ENCODE measurements around the gene WDPCP.

The WDPCP gene

GRCh38 chr2:63463142-63463541 is 125.1 kb downstream of the WDPCP start:
- H3K27me3 ChIP-seq, result no peaks in the 10 kb centered on the region
- no peak overlapping the region for H3K27ac ChIP-seq
- no peaks in the 10 kb centered on the region for H3K36me3 ChIP-seq
- H3K9me3 ChIP-seq, result peaks cover 5% of the 10 kb centered on the region
- no peak overlapping the region for H3K4me3 ChIP-seq (ENCODE audit: low read depth in 1 of 2, low read length in 1 of 2)
- no peaks in the 10 kb centered on the region for H3K4me1 ChIP-seq (ENCODE audit: control insufficient read depth in 1 of 2, insufficient read depth in 1 of 2, low read depth in 1 of 2, low read length in 1 of 2)
- no peak for TF ChIP-seq CTCF (IDR thresholded peaks at IDR 0.05)

GRCh38 chr2:63446658-63447057 is 141.6 kb downstream of the WDPCP start:
- no peak for TF ChIP-seq CTCF (IDR thresholded peaks at IDR 0.05)
- Histone ChIP-seq H3K9me3 (no peaks in the 10 kb centered on the region), H3K27ac (no peak overlapping the region), H3K4me1 (ENCODE audit: control insufficient read depth in 1 of 2, insufficient read depth in 1 of 2, low read depth in 1 of 2, low read length in 1 of 2) (no peaks in the 10 kb centered on the region), H3K36me3 (no peaks in the 10 kb centered on the region), H3K4me3 (ENCODE audit: low read depth in 1 of 2, low read length in 1 of 2) (no peak overlapping the region), H3K27me3 (no peaks in the 10 kb centered on the region)

- no peak for TF ChIP-seq CTCF (IDR thresholded peaks at IDR 0.05)
- no peaks in the 10 kb centered on the region for H3K27me3 ChIP-seq
- no peaks in the 10 kb centered on the region for H3K4me1 ChIP-seq (ENCODE audit: control insufficient read depth in 1 of 2, insufficient read depth in 1 of 2, low read depth in 1 of 2, low read length in 1 of 2)
- no peaks in the 10 kb centered on the region for H3K36me3 ChIP-seq
- no peak overlapping the region for H3K27ac ChIP-seq
- H3K4me3 ChIP-seq (ENCODE audit: low read depth in 1 of 2, low read length in 1 of 2), result no peak overlapping the region
- H3K9me3 ChIP-seq, result no peaks in the 10 kb centered on the region
Measured at GRCh38 chr2:63444565-63445288, 143.6 kb downstream of the WDPCP start.

GRCh38 chr2:63440612-63441011 is 147.7 kb downstream of the WDPCP start:
- Histone ChIP-seq H3K36me3 (no peaks in the 10 kb centered on the region), H3K27ac (no peak overlapping the region), H3K4me3 (ENCODE audit: low read depth in 1 of 2, low read length in 1 of 2) (no peak overlapping the region), H3K9me3 (no peaks in the 10 kb centered on the region), H3K4me1 (ENCODE audit: control insufficient read depth in 1 of 2, insufficient read depth in 1 of 2, low read depth in 1 of 2, low read length in 1 of 2) (peaks cover 1 to 2% of the 10 kb centered on the region in 2 experiments), H3K27me3 (no peaks in the 10 kb centered on the region)
- TF ChIP-seq CTCF (IDR thresholded peaks at IDR 0.05), result no peak

- TF ChIP-seq CTCF (IDR thresholded peaks at IDR 0.05), result no peak
- H3K4me3 ChIP-seq (ENCODE audit: low read depth in 1 of 2, low read length in 1 of 2), result no peak overlapping the region
Measured at GRCh38 chr2:63438181-63438580, 150.1 kb downstream of the WDPCP start.

More at GRCh38 chr2:63438181-63438580, 150.1 kb downstream of the WDPCP start:
- H3K4me1 ChIP-seq (ENCODE audit: control insufficient read depth in 1 of 2, insufficient read depth in 1 of 2, low read depth in 1 of 2, low read length in 1 of 2), result peaks cover 5 to 10% of the 10 kb centered on the region in 2 experiments
- no peaks in the 10 kb centered on the region for H3K9me3 ChIP-seq
- H3K27ac ChIP-seq, result no peak overlapping the region
- no peaks in the 10 kb centered on the region for H3K27me3 ChIP-seq
- no peaks in the 10 kb centered on the region for H3K36me3 ChIP-seq
